K562 (cell line): Measurements from ENCODE around the gene TM4SF4. TPM values are rescaled to one million over a fixed set of nuclear protein-coding genes. Genes with fewer than 3 reads are reported as not detected.

Source experiments
- ELF4 ChIP-seq: fragments of 450-650 bp; formaldehyde crosslinking; IDR thresholded peaks from 2 replicates; pipeline ENCODE4 v1.4.0; 2022; ENCODE audit warnings: missing genetic modification characterization
- ELK1 ChIP-seq: sonication (generic); formaldehyde crosslinking; IDR thresholded peaks from 2 replicates; pipeline ENCODE4 v1.8.1; 2022; ENCODE audit warnings: missing genetic modification reagents
- FOXA1 ChIP-seq: fragments of 450-650 bp; IDR thresholded peaks from 2 replicates; pipeline ENCODE4 v1.6.1; 2016; ENCODE audit warnings: mild to moderate bottlenecking, borderline replicate concordance
- HDAC1 ChIP-seq, 2 experiments: fragments of 450-650 bp; IDR thresholded peaks; 2 replicates each; pipeline ENCODE4 v1.6.1; 2016 to 2017; ENCODE audit warnings: inconsistent platforms in 1 of 2, mild to moderate bottlenecking in 1 of 2, moderate library complexity in 1 of 2
- KLF6 ChIP-seq: fragments of 250-450 bp; sonication (Bioruptor Pico); IDR thresholded peaks from 2 replicates; pipeline ENCODE4 v1.4.0; 2020; ENCODE audit warnings: mild to moderate bottlenecking, moderate library complexity, borderline replicate concordance
- MCM2 ChIP-seq: fragments of 450-650 bp; IDR thresholded peaks from 2 replicates; pipeline ENCODE4 v1.6.1; 2017; ENCODE audit warnings: low read depth, mild to moderate bottlenecking
- MTF1 ChIP-seq: fragments of 250-450 bp; sonication (Bioruptor Pico); IDR thresholded peaks from 2 replicates; pipeline ENCODE4 v1.9.0; 2021; ENCODE audit warnings: moderate library complexity, mild to moderate bottlenecking, inconsistent platforms, borderline replicate concordance
- SREBF2 ChIP-seq: sonication (generic); formaldehyde crosslinking; IDR thresholded peaks from 2 replicates; pipeline ENCODE4 v1.4.0; 2020; ENCODE audit warnings: mild to moderate bottlenecking, missing genetic modification reagents
- TCF3 ChIP-seq: sonication (generic); formaldehyde crosslinking; IDR thresholded peaks from 2 replicates; pipeline ENCODE4 v1.4.0; 2020; ENCODE audit warnings: mild to moderate bottlenecking, missing genetic modification reagents
- ZNF23 ChIP-seq: fragments of 250-450 bp; sonication (Bioruptor Pico); IDR thresholded peaks from 2 replicates; pipeline ENCODE4 v1.4.0; 2020; ENCODE audit warnings: mild to moderate bottlenecking
- ZNF561 ChIP-seq: fragments of 450-650 bp; formaldehyde crosslinking; conservative IDR thresholded peaks from 2 replicates; pipeline ENCODE4 v1.4.0; 2020; ENCODE audit warnings: mild to moderate bottlenecking, moderate library complexity
- ZNF764 ChIP-seq: fragments of 250-450 bp; sonication (Bioruptor Pico); IDR thresholded peaks from 2 replicates; pipeline ENCODE4 v1.4.0; 2020; ENCODE audit warnings: low read depth, mild to moderate bottlenecking, moderate library complexity
- polyA plus RNA-seq, 8 experiments: library from polyadenylated mRNA; depleted of rRNA in 4 of 8; stranded (reverse) in 5 of 8; unstranded in 3 of 8; fragments of >200 nt; fragmentation: Nextera tagmentation in 2 of 8; fragmentation: Illumina TruSeq in 1 of 8; extraction: Ambion mirVana in 2 of 8; extraction: Trizol in 1 of 8; gene quantifications; 2 replicates each; pipeline versions ENCODE4 v1.2.1 to v1.2.3, GENCODE V29; 2011 to 2014; ENCODE audit warnings: inconsistent platforms in 1 of 8, missing spikeins in 1 of 8
- total RNA-seq, 7 experiments: library from RNA; depleted of rRNA in 6 of 7; stranded (reverse); fragments of >200 nt in 6 of 7; fragmentation: Illumina TruSeq in 2 of 7; extraction: Trizol in 2 of 7; gene quantifications; 2 replicates each; pipeline versions ENCODE4 v1.2.1 to v1.2.3, GENCODE V29; 2011 to 2021; ENCODE audit warnings: low replicate concordance in 1 of 7

Gene TM4SF4
- total and polyA plus RNA-seq, 9 of the 15 experiments (the other 6 are each of a cell fraction or from before 2014, with no cell fraction given), result 0.31 TPM; not detected in 8

DNA sequence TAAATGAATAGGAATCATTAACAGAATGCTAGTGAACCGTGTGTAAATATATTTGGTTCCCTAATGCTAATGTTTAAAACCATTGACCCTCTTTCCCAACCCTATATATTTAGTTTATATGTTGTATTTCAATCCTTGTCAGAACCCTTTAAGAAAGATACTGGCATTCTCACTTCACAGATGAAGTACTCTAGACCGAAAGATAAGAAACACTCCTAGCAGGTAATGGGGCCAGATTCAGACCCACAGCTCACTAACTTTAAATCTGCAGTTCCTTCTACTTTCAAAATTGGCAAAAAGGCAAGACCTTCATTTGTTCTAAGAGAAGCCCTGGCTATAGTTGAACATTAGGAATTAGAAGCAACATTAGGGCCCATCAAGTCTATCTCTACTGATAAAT is 42.3 kb upstream of the TM4SF4 start (continued):
- no peak for TF ChIP-seq MTF1 (CRISPR knock-in tag)
- TF ChIP-seq KLF6, result no peak
- TF ChIP-seq MCM2, result no peak
- no peak for TF ChIP-seq ZNF561 (CRISPR knock-in tag)
- no peak for TF ChIP-seq ZNF764 (CRISPR knock-in tag)
- no peak for TF ChIP-seq SREBF2 (CRISPR knock-in tag)
- no peak for TF ChIP-seq ELF4 (CRISPR knock-in tag)
- TF ChIP-seq HDAC1 (IDR thresholded peaks at IDR 0.05), result no peak
- TF ChIP-seq ZNF23 (CRISPR knock-in tag), result no peak
- TF ChIP-seq TCF3, result no peak
- no peak for TF ChIP-seq ELK1 (CRISPR knock-in tag)
- TF ChIP-seq FOXA1, result no peak
